Uterus (tissue), 2 donors: ENCODE measurements around the gene P2RY12.

Source experiments
- POLR2A ChIP-seq, 2 donors: fragments of 450-650 bp; IDR thresholded peaks; one replicate each; pipeline ENCODE4 v1.6.1; 2016; ENCODE audit warnings: antibody characterized with exemption in 2 of 2, mild to moderate bottlenecking in 1 of 2, moderate library complexity in 1 of 2
- TF ChIP-seq, protein P1 (sequence below), 4 experiments: fragments of 200-600 bp in 2 of 4; fragments of 450-650 bp in 2 of 4; sonication (generic) in 2 of 4; IDR thresholded peaks; one replicate each; pipeline ENCODE4 v1.5.1; 2016 to 2019; ENCODE audit warnings: antibody characterized with exemption in 4 of 4, mild to moderate bottlenecking in 2 of 4, moderate library complexity in 1 of 4

- no peak for TF ChIP-seq POLR2A (IDR thresholded peaks at IDR 0.05)
- TF ChIP-seq, protein P1, sequence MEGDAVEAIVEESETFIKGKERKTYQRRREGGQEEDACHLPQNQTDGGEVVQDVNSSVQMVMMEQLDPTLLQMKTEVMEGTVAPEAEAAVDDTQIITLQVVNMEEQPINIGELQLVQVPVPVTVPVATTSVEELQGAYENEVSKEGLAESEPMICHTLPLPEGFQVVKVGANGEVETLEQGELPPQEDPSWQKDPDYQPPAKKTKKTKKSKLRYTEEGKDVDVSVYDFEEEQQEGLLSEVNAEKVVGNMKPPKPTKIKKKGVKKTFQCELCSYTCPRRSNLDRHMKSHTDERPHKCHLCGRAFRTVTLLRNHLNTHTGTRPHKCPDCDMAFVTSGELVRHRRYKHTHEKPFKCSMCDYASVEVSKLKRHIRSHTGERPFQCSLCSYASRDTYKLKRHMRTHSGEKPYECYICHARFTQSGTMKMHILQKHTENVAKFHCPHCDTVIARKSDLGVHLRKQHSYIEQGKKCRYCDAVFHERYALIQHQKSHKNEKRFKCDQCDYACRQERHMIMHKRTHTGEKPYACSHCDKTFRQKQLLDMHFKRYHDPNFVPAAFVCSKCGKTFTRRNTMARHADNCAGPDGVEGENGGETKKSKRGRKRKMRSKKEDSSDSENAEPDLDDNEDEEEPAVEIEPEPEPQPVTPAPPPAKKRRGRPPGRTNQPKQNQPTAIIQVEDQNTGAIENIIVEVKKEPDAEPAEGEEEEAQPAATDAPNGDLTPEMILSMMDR (IDR thresholded peaks at IDR 0.05) = no peak
These were observed 15.8 kb upstream of the P2RY12 start for GRCh38 chr3:151400341-151400740.
